GM18517 (cell line): ENCODE measurements around the gene BCLAF1.
"Not testable (repeated sequence)": the region's sequence is repeated elsewhere in the genome, so short reads cannot be mapped to it uniquely, and the experiment has no call there.

Experiments used
- ATAC-seq: cut with Tn5 transposase; IDR thresholded peaks from one replicate; pipeline ENCODE4 v1.9.1; 2021; ENCODE audit warnings: mild to moderate bottlenecking, moderate library complexity; ENCODE audit not compliant: unreplicated experiment

The BCLAF1 gene

GRCh38 chr6:136312975-136313374 lies 23.3 kb upstream of the BCLAF1 start:
- ATAC-seq, result no peak

- ATAC-seq, result no peak
Measured at GRCh38 chr6:136309729-136310311, 20.2 kb upstream of the BCLAF1 start.

GRCh38 chr6:136309171-136309570 lies 19.5 kb upstream of the BCLAF1 start:
- ATAC-seq, result no peak

GRCh38 chr6:136308469-136308868 lies 18.8 kb upstream of the BCLAF1 start:
- not testable (repeated sequence) for ATAC-seq

GRCh38 chr6:136307351-136307750 lies 17.7 kb upstream of the BCLAF1 start:
- ATAC-seq, result no peak

- ATAC-seq, result no peak
Measured at GRCh38 chr6:136306466-136306865, 16.8 kb upstream of the BCLAF1 start.

GRCh38 chr6:136304410-136304809 lies 14.8 kb upstream of the BCLAF1 start:
- no peak for ATAC-seq

GRCh38 chr6:136303516-136303915 lies 13.9 kb upstream of the BCLAF1 start:
- no peak for ATAC-seq

GRCh38 chr6:136294621-136295020 lies 5.0 kb upstream of the BCLAF1 start:
- ATAC-seq, result no peak

GRCh38 chr6:136290410-136291010 lies 864 bp upstream of the BCLAF1 start:
- ATAC-seq, result peak; percentile 12

GRCh38 chr6:136289327-136289578 lies 393 bp downstream of the BCLAF1 start:
- ATAC-seq, result peak; percentile 32

- ATAC-seq, result peak; percentile 29
Measured at GRCh38 chr6:136288566-136289326, 900 bp downstream of the BCLAF1 start.

GRCh38 chr6:136284909-136285308 lies 4.7 kb downstream of the BCLAF1 start:
- no peak for ATAC-seq

GRCh38 chr6:136282906-136283305 lies 6.7 kb downstream of the BCLAF1 start:
- ATAC-seq, result no peak

- ATAC-seq, result no peak
Measured at GRCh38 chr6:136280032-136280609, 9.5 kb downstream of the BCLAF1 start.

- no peak for ATAC-seq
Measured at GRCh38 chr6:136274062-136274461, 15.6 kb downstream of the BCLAF1 start.

GRCh38 chr6:136265101-136265500 lies 24.5 kb downstream of the BCLAF1 start:
- ATAC-seq, result no peak

- no peak for ATAC-seq
Measured at GRCh38 chr6:136262940-136263339, 26.7 kb downstream of the BCLAF1 start.

GRCh38 chr6:136254851-136255466 lies 34.7 kb downstream of the BCLAF1 start:
- no peak for ATAC-seq

GRCh38 chr6:136253734-136254133 lies 35.9 kb downstream of the BCLAF1 start:
- ATAC-seq, result no peak

- no peak for ATAC-seq
Measured at GRCh38 chr6:136252441-136252840, 37.2 kb downstream of the BCLAF1 start.

GRCh38 chr6:136251394-136251793 lies 38.3 kb downstream of the BCLAF1 start:
- ATAC-seq, result no peak
